Activated CD4-positive, alpha-beta T cell treated with anti-CD3 and anti-CD28 coated beads, Interleukin-2, Interleukin-4, amounts not matched to agents 100 ng/mL and 50 ng/mL, durations not matched to agents 16 hours and 8 hours (primary cell): Measurements from ENCODE around the gene CAV3.
A peak's percentile ranks its signal among the peaks of the same experiment; 100 is the strongest.

Source experiments
- DNase-seq: peaks from one replicate; pipeline ENCODE4 v3.0.0-alpha.2; 2020; ENCODE audit warnings: low spot score

CAV3 gene

GRCh38 chr3:8762607-8763377 is 29.2 kb downstream of the CAV3 start:
- no peak for DNase-seq

GRCh38 chr3:8764528-8764927 is 30.9 kb downstream of the CAV3 start:
- DNase-seq = no peak

GRCh38 chr3:8765528-8765927 is 31.9 kb downstream of the CAV3 start:
- DNase-seq = no peak

- DNase-seq = no peak
These were observed 32.5 kb downstream of the CAV3 start for GRCh38 chr3:8766148-8766547.

- DNase-seq = no peak
These were observed 33.7 kb downstream of the CAV3 start for GRCh38 chr3:8767256-8767666.

- DNase-seq = peak; percentile 18
These were observed 34.2 kb downstream of the CAV3 start for GRCh38 chr3:8767667-8768363.

GRCh38 chr3:8768364-8769087 is 34.9 kb downstream of the CAV3 start:
- no peak for DNase-seq

- DNase-seq = peak; percentile 59
These were observed 35.7 kb downstream of the CAV3 start, which contains the start of gene OXTR for GRCh38 chr3:8769088-8769822. OXTR (minus strand) TSS chr3:8769613; CDS start chr3:8768187, 1,426 bp downstream.

- no peak for DNase-seq
These were observed 40.4 kb downstream of the CAV3 start for GRCh38 chr3:8773941-8774542.

GRCh38 chr3:8775181-8775580 is 41.6 kb downstream of the CAV3 start:
- DNase-seq = no peak

- no peak for DNase-seq
These were observed 42.0 kb downstream of the CAV3 start for GRCh38 chr3:8775602-8776001.

GRCh38 chr3:8776406-8776805 is 42.8 kb downstream of the CAV3 start:
- no peak for DNase-seq

- DNase-seq = no peak
These were observed 43.8 kb downstream of the CAV3 start for GRCh38 chr3:8777201-8777977.

- no peak for DNase-seq
These were observed 44.3 kb downstream of the CAV3 start for GRCh38 chr3:8777978-8778267.

GRCh38 chr3:8778475-8778874 is 44.9 kb downstream of the CAV3 start:
- no peak for DNase-seq

GRCh38 chr3:8780279-8780678 is 46.7 kb downstream of the CAV3 start:
- no peak for DNase-seq

GRCh38 chr3:8784676-8785435 is 51.3 kb downstream of the CAV3 start:
- no peak for DNase-seq

GRCh38 chr3:8790529-8790928 is 56.9 kb downstream of the CAV3 start:
- no peak for DNase-seq

GRCh38 chr3:8793242-8793641 is 59.6 kb downstream of the CAV3 start:
- no peak for DNase-seq

GRCh38 chr3:8794247-8794646 is 60.6 kb downstream of the CAV3 start:
- DNase-seq = no peak
